A673 (cell line): Measurements from ENCODE around the gene TK2.

Experiments
- EZH2 ChIP-seq: fragments of 200-600 bp; sonication (generic); IDR thresholded peaks from 2 replicates; pipeline ENCODE4 v1.6.1; 2017; ENCODE audit warnings: borderline replicate concordance, low read depth, mild to moderate bottlenecking, mixed read lengths, antibody characterized with exemption, low read length; ENCODE audit not compliant: poor library complexity, severe bottlenecking
- TF ChIP-seq, protein P1 (sequence below): fragments of 300-800, 200-600 bp; sonication (generic); conservative IDR thresholded peaks from 2 replicates; pipeline ENCODE4 v1.5.1; 2017; ENCODE audit warnings: low read depth, mild to moderate bottlenecking, antibody characterized with exemption, low read length, moderate library complexity, mixed read lengths

- TF ChIP-seq, protein P1, sequence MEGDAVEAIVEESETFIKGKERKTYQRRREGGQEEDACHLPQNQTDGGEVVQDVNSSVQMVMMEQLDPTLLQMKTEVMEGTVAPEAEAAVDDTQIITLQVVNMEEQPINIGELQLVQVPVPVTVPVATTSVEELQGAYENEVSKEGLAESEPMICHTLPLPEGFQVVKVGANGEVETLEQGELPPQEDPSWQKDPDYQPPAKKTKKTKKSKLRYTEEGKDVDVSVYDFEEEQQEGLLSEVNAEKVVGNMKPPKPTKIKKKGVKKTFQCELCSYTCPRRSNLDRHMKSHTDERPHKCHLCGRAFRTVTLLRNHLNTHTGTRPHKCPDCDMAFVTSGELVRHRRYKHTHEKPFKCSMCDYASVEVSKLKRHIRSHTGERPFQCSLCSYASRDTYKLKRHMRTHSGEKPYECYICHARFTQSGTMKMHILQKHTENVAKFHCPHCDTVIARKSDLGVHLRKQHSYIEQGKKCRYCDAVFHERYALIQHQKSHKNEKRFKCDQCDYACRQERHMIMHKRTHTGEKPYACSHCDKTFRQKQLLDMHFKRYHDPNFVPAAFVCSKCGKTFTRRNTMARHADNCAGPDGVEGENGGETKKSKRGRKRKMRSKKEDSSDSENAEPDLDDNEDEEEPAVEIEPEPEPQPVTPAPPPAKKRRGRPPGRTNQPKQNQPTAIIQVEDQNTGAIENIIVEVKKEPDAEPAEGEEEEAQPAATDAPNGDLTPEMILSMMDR, result no peak
- TF ChIP-seq EZH2, result no peak
Measured at GRCh38 chr16:66486773-66487579, 62.9 kb downstream of the TK2 start.
